Calu3 (cell line): ENCODE data around the gene TSHR. TPM values are rescaled to one million over a fixed set of nuclear protein-coding genes. Genes with fewer than 3 reads are reported as not detected.
A peak's percentile ranks its signal among the peaks of the same experiment; 100 is the strongest.

Experiments used
- BruUV-seq: library from RNA; stranded (reverse); fragments of 400-500 nt; replicated peaks from 2 replicates; lab custom pipeline; 2021; lab: Mats Ljungman, UMichigan
- CTCF ChIA-PET: fragments of 300-600 bp; sonication (Branson Sonifier 250); formaldehyde crosslinking; loops from one replicate; lab custom pipeline; 2022; ENCODE audit warnings: antibody characterized with exemption; lab: Charles Lee
- DNase-seq: peaks from one replicate; pipeline ENCODE4 v3.0.0; 2022
- H3K27ac Mint-ChIP-seq: one replicate; pipeline ENCODE4 v1.8.0; 2022; ENCODE audit warnings: mixed read lengths; ENCODE audit not compliant: unreplicated experiment
- H3K27me3 Mint-ChIP-seq: one replicate; pipeline ENCODE4 v1.8.0; 2022; ENCODE audit warnings: mixed read lengths; ENCODE audit not compliant: unreplicated experiment
- H3K36me3 Mint-ChIP-seq: one replicate; pipeline ENCODE4 v1.8.0; 2022; ENCODE audit warnings: mild to moderate bottlenecking, moderate library complexity, mixed read lengths; ENCODE audit not compliant: insufficient read depth, unreplicated experiment
- H3K4me1 Mint-ChIP-seq: one replicate; pipeline ENCODE4 v1.8.0; 2022; ENCODE audit warnings: mild to moderate bottlenecking, low read depth, mixed read lengths; ENCODE audit not compliant: unreplicated experiment
- H3K4me3 Mint-ChIP-seq: one replicate; pipeline ENCODE4 v1.8.0; 2022; ENCODE audit warnings: mild to moderate bottlenecking, low read depth, moderate library complexity, mixed read lengths; ENCODE audit not compliant: unreplicated experiment
- H3K9me3 Mint-ChIP-seq: one replicate; pipeline ENCODE4 v1.8.0; 2022; ENCODE audit warnings: low read depth, mixed read lengths; ENCODE audit not compliant: unreplicated experiment
- CTCF ChIP-seq: fragments of 200-600 bp; IDR thresholded peaks from one replicate; pipeline ENCODE4 v1.8.0; 2022; ENCODE audit warnings: antibody characterized with exemption; ENCODE audit not compliant: unreplicated experiment
- intact Hi-C: fragments of 100-400 bp; cut with micrococcal nuclease; formaldehyde crosslinking; loops from one replicate; pipeline ENCODE4 v1.10.0; 2022; ENCODE audit not compliant: unreplicated experiment
- total RNA-seq: library from RNA; stranded (reverse); gene quantifications from 2 replicates; pipeline ENCODE4 v1.2.3, GENCODE V29; 2022

Gene TSHR
- total RNA-seq, 1 experiment from 2014 or later = not detected

- H3K27me3 Mint-ChIP-seq = no peaks in the 10 kb centered on the region
- DNase-seq = no peak
- intact Hi-C loops = loop anchor here (10.0 kb wide), 1 partner anchor 1106 kb away; no protein-coding TSS in a partner anchor
- CTCF ChIA-PET = no interaction called here
- H3K27ac Mint-ChIP-seq = no peak overlapping the region
- H3K4me3 Mint-ChIP-seq = no peak overlapping the region
- TF ChIP-seq CTCF = no peak
- peaks cover 16% of the 10 kb centered on the region for H3K4me1 Mint-ChIP-seq
- no TSS peak for BruUV-seq
- peaks cover 2% of the 10 kb centered on the region for H3K9me3 Mint-ChIP-seq
- no peaks in the 10 kb centered on the region for H3K36me3 Mint-ChIP-seq
Observed at GRCh38 chr14:81161088-81161487, 205.7 kb downstream of the TSHR start.

GRCh38 chr14:81161749-81162148, 206.3 kb downstream of the TSHR start:
- DNase-seq = no peak
- Mint-ChIP-seq H3K9me3 (peaks cover 2% of the 10 kb centered on the region), H3K4me1 (peaks cover 16% of the 10 kb centered on the region), H3K27me3 (no peaks in the 10 kb centered on the region), H3K36me3 (no peaks in the 10 kb centered on the region), H3K27ac (no peak overlapping the region), H3K4me3 (no peak overlapping the region)
- CTCF ChIA-PET = no interaction called here
- TF ChIP-seq CTCF = no peak
- no TSS peak for BruUV-seq
- intact Hi-C loops = loop anchor here (10.0 kb wide), 1 partner anchor 1107 kb away; no protein-coding TSS in a partner anchor

GRCh38 chr14:81162941-81163340, 207.5 kb downstream of the TSHR start:
- Mint-ChIP-seq H3K4me1 (peaks cover 16% of the 10 kb centered on the region), H3K27ac (no peak overlapping the region), H3K27me3 (no peaks in the 10 kb centered on the region), H3K9me3 (peaks cover 2% of the 10 kb centered on the region), H3K36me3 (no peaks in the 10 kb centered on the region), H3K4me3 (no peak overlapping the region)
- intact Hi-C loops = loop anchor here (10.0 kb wide), 1 partner anchor 1108 kb away; no protein-coding TSS in a partner anchor
- DNase-seq = no peak
- no peak for TF ChIP-seq CTCF
- BruUV-seq = no TSS peak
- CTCF ChIA-PET = interaction anchor here (1.2 to 1.7 kb wide), 2 partner anchors 167 to 207 kb away, joined by 3 to 12 read pairs; partner anchors contain the start of gene TSHR

GRCh38 chr14:81164167-81164774, 208.8 kb downstream of the TSHR start:
- peak; percentile 74 for DNase-seq
- Mint-ChIP-seq H3K9me3 (peaks cover 2% of the 10 kb centered on the region), H3K27me3 (no peaks in the 10 kb centered on the region), H3K27ac (no peak overlapping the region), H3K4me3 (no peak overlapping the region), H3K4me1 (peaks cover 16% of the 10 kb centered on the region), H3K36me3 (no peaks in the 10 kb centered on the region)
- no TSS peak for BruUV-seq
- peak; percentile 60 for TF ChIP-seq CTCF
- CTCF ChIA-PET = interaction anchor here (1.2 to 1.7 kb wide), 2 partner anchors 168 to 208 kb away, joined by 3 to 12 read pairs; partner anchors contain the start of gene TSHR
- intact Hi-C loops = loop anchor here (1.0 to 10.0 kb wide), 2 partner anchors 168 to 1109 kb away; no protein-coding TSS in a partner anchor
